Body of pancreas (tissue), 4 donors: ENCODE data around the gene PABPC3. TPM values are rescaled to one million over a fixed set of nuclear protein-coding genes. Genes with fewer than 3 reads are reported as not detected.

Experiments used
- ATAC-seq: fragments of 150-250 bp; one replicate; pipeline ENCODE4 v1.9.1; 2016
- DNase-seq, 4 donors: peaks; one replicate each; pipeline ENCODE4 v3.0.0-alpha.2; 2019
- H3K27ac ChIP-seq, 4 donors: fragments of 200-600 bp; sonication (generic); 1 replicate in 3 of 4; 2 replicates in 1 of 4; pipeline versions ENCODE4 v1.5.1 to v1.6.1; 2016 to 2019; ENCODE audit warnings: mild to moderate bottlenecking in 1 of 4, mixed read lengths in 1 of 4, moderate library complexity in 1 of 4
- H3K27me3 ChIP-seq, 2 donors: fragments of 200-600 bp; sonication (generic); one replicate each; pipeline ENCODE4 v1.6.0; 2016; ENCODE audit warnings: mild to moderate bottlenecking in 1 of 2
- H3K36me3 ChIP-seq, 2 donors: fragments of 200-600 bp; sonication (generic); replicated peaks in 1 of 2; 2 replicates each; pipeline ENCODE4 v1.5.1; 2016; ENCODE audit warnings: low read depth in 2 of 2; ENCODE audit not compliant: insufficient read depth in 1 of 2
- H3K4me1 ChIP-seq: fragments of 200-600 bp; sonication (generic); one replicate; pipeline ENCODE4 v1.6.0; 2016
- H3K4me3 ChIP-seq, 2 donors: fragments of 200-600 bp; sonication (generic); 1 replicate in 1 of 2; 2 replicates in 1 of 2; pipeline ENCODE4 v1.5.1; 2016 to 2019
- H3K9me3 ChIP-seq, 3 donors: fragments of 200-600 bp; sonication (generic); 1 replicate in 2 of 3; 2 replicates in 1 of 3; pipeline ENCODE4 v1.5.1; 2016
- POLR2A ChIP-seq, 3 donors: fragments of 450-650 bp; IDR thresholded peaks; one replicate each; pipeline ENCODE4 v1.6.1; 2016; ENCODE audit warnings: antibody characterized with exemption in 3 of 3, mild to moderate bottlenecking in 2 of 3
- WGBS, 2 donors: methylation state at CpG; one replicate each; pipeline ENCODE4 v1.1.5; 2017; 5-methylcytosine and 5-hydroxymethylcytosine counted together
- intact Hi-C: fragments of 100-400 bp; cut with DNase I; formaldehyde crosslinking; loops from one replicate; pipeline ENCODE4 v1.15.1; 2023
- total RNA-seq, 2 donors: library from RNA; depleted of rRNA; stranded (reverse); fragments of >200 nt; gene quantifications; one replicate each; pipeline ENCODE4 v1.1.0, GENCODE V29; 2016
- TF ChIP-seq, protein P1 (sequence below), 7 experiments: fragments of 450-650 bp in 4 of 7; fragments of 200-600 bp in 3 of 7; sonication (generic) in 3 of 7; IDR thresholded peaks; one replicate each; pipeline ENCODE4 v1.5.1; 2016 to 2019; ENCODE audit warnings: antibody characterized with exemption in 7 of 7

PABPC3 gene
- total RNA-seq, 2 donors from 2014 or later = not detected

DNA sequence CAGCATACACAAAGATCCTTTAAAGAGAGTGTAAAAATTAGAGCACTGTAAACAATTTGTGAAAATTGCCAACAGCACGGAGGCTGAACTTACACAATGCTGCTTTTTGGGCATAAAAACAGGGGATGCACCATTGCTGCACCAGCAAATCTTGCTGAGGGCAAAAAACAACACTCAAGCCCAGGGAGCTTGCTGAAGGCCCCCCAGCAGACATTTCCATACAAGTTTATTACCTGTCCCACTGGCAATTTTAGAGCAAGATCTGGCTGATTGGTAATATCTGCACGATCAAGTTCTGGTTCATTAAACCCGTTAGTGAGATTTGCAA lies 41.8 kb downstream of the PABPC3 start:
- 50 to 53% methylated on average over 3 of the region's 3 CpGs for WGBS, 2 donors
- ATAC-seq (no peak), DNase-seq (no peak)
- Histone ChIP-seq H3K4me1 (no peaks in the 10 kb centered on the region), H3K27ac (no peak overlapping the region), H3K36me3 (no peaks in the 10 kb centered on the region), H3K27me3 (no peaks in the 10 kb centered on the region), H3K4me3 (no peak overlapping the region), H3K9me3 (no peaks in the 10 kb centered on the region)
- intact Hi-C loops = no loop called here
- TF ChIP-seq, protein P1, sequence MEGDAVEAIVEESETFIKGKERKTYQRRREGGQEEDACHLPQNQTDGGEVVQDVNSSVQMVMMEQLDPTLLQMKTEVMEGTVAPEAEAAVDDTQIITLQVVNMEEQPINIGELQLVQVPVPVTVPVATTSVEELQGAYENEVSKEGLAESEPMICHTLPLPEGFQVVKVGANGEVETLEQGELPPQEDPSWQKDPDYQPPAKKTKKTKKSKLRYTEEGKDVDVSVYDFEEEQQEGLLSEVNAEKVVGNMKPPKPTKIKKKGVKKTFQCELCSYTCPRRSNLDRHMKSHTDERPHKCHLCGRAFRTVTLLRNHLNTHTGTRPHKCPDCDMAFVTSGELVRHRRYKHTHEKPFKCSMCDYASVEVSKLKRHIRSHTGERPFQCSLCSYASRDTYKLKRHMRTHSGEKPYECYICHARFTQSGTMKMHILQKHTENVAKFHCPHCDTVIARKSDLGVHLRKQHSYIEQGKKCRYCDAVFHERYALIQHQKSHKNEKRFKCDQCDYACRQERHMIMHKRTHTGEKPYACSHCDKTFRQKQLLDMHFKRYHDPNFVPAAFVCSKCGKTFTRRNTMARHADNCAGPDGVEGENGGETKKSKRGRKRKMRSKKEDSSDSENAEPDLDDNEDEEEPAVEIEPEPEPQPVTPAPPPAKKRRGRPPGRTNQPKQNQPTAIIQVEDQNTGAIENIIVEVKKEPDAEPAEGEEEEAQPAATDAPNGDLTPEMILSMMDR (IDR thresholded peaks at IDR 0.05) = no peak
- TF ChIP-seq POLR2A (IDR thresholded peaks at IDR 0.05) = no peak

DNA sequence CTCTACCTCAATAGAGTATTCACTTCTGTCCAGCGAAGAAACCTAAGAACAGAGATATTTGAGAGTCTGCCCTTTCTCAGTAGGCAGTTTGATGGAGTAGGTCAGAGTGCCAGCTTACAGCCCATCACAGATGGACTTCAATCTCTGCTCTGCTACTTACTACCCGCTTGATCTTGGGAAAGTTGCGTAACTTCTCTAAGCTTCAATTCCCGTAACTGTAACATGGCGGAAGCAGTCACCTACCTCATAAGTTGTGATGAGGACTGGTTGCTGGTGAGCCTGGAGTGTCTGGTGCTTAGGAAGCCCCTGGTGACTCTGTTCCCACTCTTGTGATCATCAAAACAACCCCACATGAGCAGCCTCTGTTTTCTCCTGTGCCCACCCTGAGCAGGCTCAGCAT lies 45.1 kb downstream of the PABPC3 start:
- Histone ChIP-seq H3K36me3 (no peaks in the 10 kb centered on the region), H3K27ac (no peak overlapping the region), H3K9me3 (no peaks in the 10 kb centered on the region), H3K4me1 (no peaks in the 10 kb centered on the region), H3K4me3 (no peak overlapping the region), H3K27me3 (no peaks in the 10 kb centered on the region)
- DNase-seq (no peak), ATAC-seq (no peak)
- 69 to 74% methylated on average over 5 of the region's 5 CpGs for whole genome bisulfite sequencing, 2 donors
- intact Hi-C loops = no loop called here
- TF ChIP-seq POLR2A (IDR thresholded peaks at IDR 0.05) = no peak
- TF ChIP-seq, protein P1 (IDR thresholded peaks at IDR 0.05) = no peak

DNA sequence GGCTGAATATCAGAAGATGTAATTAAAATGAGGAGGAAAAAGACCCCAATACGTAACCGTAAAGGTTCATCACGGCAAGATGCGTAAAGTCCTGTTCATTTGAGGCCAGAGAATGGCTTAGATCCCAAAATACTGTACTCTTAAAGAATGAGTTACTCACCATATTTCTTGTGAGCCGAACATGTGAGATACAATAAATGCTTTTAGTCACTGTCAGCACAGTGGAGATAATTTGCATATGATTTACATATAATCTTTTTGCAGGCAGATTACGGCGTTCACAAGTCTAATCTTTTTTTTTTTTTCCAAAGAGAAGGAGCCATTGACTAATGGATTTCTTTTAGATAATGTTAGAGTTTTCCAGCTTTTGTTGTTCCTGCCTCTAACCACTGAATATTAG lies 47.8 kb downstream of the PABPC3 start:
- no peaks in the 10 kb centered on the region for H3K27me3 ChIP-seq
- H3K36me3 ChIP-seq = no peaks in the 10 kb centered on the region
- no peaks in the 10 kb centered on the region for H3K4me1 ChIP-seq
- no peak overlapping the region for H3K4me3 ChIP-seq
- intact Hi-C loops = no loop called here
- WGBS, 2 donors = 62 to 66% methylated on average over 7 of the region's 7 CpGs
- no peak overlapping the region for H3K27ac ChIP-seq
- no peaks in the 10 kb centered on the region for H3K9me3 ChIP-seq
- no peak for DNase-seq
- no peak for TF ChIP-seq POLR2A (IDR thresholded peaks at IDR 0.05)
- TF ChIP-seq, protein P1 (IDR thresholded peaks at IDR 0.05) = no peak
- ATAC-seq = no peak

DNA sequence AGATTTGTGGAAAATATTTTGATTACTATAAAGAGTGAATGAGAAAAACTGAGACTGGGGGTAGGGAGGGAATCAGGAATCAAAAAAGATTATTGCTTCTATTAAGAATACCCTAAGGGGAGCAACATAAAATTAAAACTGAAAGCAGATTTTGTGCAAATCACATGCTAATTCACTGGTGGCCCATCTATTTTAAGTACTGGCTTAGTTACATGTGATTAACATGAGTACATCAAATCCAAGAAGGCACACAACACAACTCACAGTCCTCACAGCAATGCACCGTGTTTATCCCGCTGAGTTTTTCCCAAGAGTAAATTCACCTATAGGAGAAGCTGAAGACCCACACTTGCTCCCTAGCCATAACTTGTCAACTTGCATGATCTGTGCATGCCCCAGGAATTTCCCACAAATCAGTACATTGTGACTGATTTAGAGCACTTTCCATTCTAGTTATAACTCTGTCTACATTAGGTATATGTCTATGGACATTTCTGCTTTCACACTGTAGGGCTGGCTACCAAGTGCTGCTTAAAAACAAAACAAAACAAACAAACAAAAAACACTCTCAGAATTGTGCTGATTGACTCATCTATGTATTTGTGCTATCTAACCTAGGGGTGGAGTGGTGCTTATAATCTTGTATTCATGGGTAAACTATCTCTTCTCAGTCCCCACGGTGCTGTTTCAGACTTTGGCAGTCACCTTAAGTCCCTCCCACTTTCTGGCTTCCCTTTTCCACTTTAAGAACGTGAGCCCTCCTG lies 51.9 kb downstream of the PABPC3 start:
- intact Hi-C loops = no loop called here
- 65 to 66% methylated on average over 4 of the region's 4 CpGs for WGBS, 2 donors
- peaks cover 0 to 2% of the 10 kb centered on the region in 2 donors for H3K27me3 ChIP-seq
- H3K9me3 ChIP-seq = no peaks in the 10 kb centered on the region
- H3K36me3 ChIP-seq = no peaks in the 10 kb centered on the region
- no peak overlapping the region for H3K4me3 ChIP-seq
- no peak for TF ChIP-seq POLR2A (IDR thresholded peaks at IDR 0.05)
- TF ChIP-seq, protein P1 (IDR thresholded peaks at IDR 0.05) = no peak
- DNase-seq (no peak), ATAC-seq (no peak)
- H3K4me1 ChIP-seq = no peaks in the 10 kb centered on the region
- H3K27ac ChIP-seq = no peak overlapping the region

DNA sequence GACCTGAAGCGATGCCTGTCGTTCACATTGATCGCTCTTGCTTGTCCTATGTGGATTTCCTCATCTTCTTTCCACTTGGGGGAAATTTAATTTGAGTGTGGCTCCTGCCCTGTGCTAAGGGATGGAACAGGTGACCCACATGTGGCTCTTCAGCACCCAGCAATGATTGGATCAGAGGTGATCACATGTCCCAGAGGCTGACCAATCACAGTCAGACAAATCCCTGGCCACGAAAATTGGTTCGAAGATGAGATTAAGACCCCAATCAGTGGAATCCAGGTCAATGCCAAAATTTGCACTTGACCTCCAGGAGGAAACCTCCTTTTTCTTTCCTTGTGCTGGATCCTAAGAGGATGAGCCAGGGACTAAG lies 52.5 kb downstream of the PABPC3 start:
- H3K36me3 ChIP-seq = no peaks in the 10 kb centered on the region
- H3K9me3 ChIP-seq = no peaks in the 10 kb centered on the region
- no peak overlapping the region for H3K27ac ChIP-seq
- ATAC-seq = no peak
- 81 to 84% methylated on average over 5 of the region's 5 CpGs for WGBS, 2 donors
- intact Hi-C loops = no loop called here
- no peak for DNase-seq
- H3K27me3 ChIP-seq = peaks cover 0 to 4% of the 10 kb centered on the region in 2 donors
- H3K4me3 ChIP-seq = no peak overlapping the region
- TF ChIP-seq POLR2A (IDR thresholded peaks at IDR 0.05) = no peak
- TF ChIP-seq, protein P1 (IDR thresholded peaks at IDR 0.05) = no peak
- no peaks in the 10 kb centered on the region for H3K4me1 ChIP-seq
